ENCODE data around the gene PSMB2.
"Not testable (repeated sequence)": the region's sequence is repeated elsewhere in the genome, so short reads cannot be mapped to it uniquely, and the experiment has no call there.

PSMB2 gene

GRCh38 chr1:35591211-35591610 lies 50.1 kb downstream of the PSMB2 start:
- DNase-seq = no peak

- DNase-seq = no peak
Measured at GRCh38 chr1:35590476-35591040, 50.8 kb downstream of the PSMB2 start.

GRCh38 chr1:35589516-35590427 lies 51.6 kb downstream of the PSMB2 start:
- DNase-seq = no peak

- DNase-seq = no peak
Measured at GRCh38 chr1:35588197-35588910, 53.0 kb downstream of the PSMB2 start.

- no peak for DNase-seq
Measured at GRCh38 chr1:35587736-35588135, 53.6 kb downstream of the PSMB2 start.

GRCh38 chr1:35586808-35587207 lies 54.5 kb downstream of the PSMB2 start:
- DNase-seq = no peak

- not testable (repeated sequence) for DNase-seq
Measured at GRCh38 chr1:35585805-35586204, 55.5 kb downstream of the PSMB2 start.

- DNase-seq = no peak
Measured at GRCh38 chr1:35585281-35585680, 56.0 kb downstream of the PSMB2 start.

GRCh38 chr1:35581621-35582020 lies 59.7 kb downstream of the PSMB2 start:
- not testable (repeated sequence) for DNase-seq

GRCh38 chr1:35580949-35581388 lies 60.4 kb downstream of the PSMB2 start:
- no peak for DNase-seq

- DNase-seq = peak; percentile 63
Measured at GRCh38 chr1:35577071-35577998, 64.0 kb downstream of the PSMB2 start.

- peak; percentile 18 for DNase-seq
Measured at GRCh38 chr1:35576766-35577070, 64.6 kb downstream of the PSMB2 start.

- DNase-seq = peak; percentile 22
Measured at GRCh38 chr1:35576061-35576765, 65.1 kb downstream of the PSMB2 start.

- DNase-seq = peak; percentile 36
Measured at GRCh38 chr1:35575416-35575958, 65.8 kb downstream of the PSMB2 start.

GRCh38 chr1:35574655-35575415 lies 66.5 kb downstream of the PSMB2 start:
- peak; percentile 46 for DNase-seq

- peak; percentile 49 for DNase-seq
Measured at GRCh38 chr1:35574125-35574654, 67.1 kb downstream of the PSMB2 start.

- DNase-seq = peak; percentile 81
Measured at GRCh38 chr1:35573198-35574124, 67.9 kb downstream of the PSMB2 start, which contains the start of gene TFAP2E. Gene TFAP2E (plus strand): TSS chr1:35573314. CDS start chr1:35573578, 264 bp downstream.

GRCh38 chr1:35572296-35572695 lies 69.0 kb downstream of the PSMB2 start:
- no peak for DNase-seq

- no peak for DNase-seq
Measured at GRCh38 chr1:35571263-35571662, 70.1 kb downstream of the PSMB2 start.

All from retina (tissue), 1 donor.